OCI-LY7 (cell line): ENCODE measurements around the gene ALK.

ENCODE experiments used
- EZH2phosphoT487 ChIP-seq: fragments of 200-600 bp; sonication (generic); IDR thresholded peaks from 2 replicates; pipeline ENCODE4 v1.6.1; 2018; ENCODE audit warnings: low read depth, borderline replicate concordance, mild to moderate bottlenecking, mixed run types, antibody characterized with exemption, low read length, moderate library complexity, mixed read lengths
- TF ChIP-seq, protein P1 (sequence below): fragments of 200-600 bp; sonication (generic); conservative IDR thresholded peaks from 2 replicates; pipeline ENCODE4 v1.5.1; 2014; ENCODE audit warnings: mild to moderate bottlenecking, antibody characterized with exemption, low read length, moderate library complexity, mixed read lengths

DNA sequence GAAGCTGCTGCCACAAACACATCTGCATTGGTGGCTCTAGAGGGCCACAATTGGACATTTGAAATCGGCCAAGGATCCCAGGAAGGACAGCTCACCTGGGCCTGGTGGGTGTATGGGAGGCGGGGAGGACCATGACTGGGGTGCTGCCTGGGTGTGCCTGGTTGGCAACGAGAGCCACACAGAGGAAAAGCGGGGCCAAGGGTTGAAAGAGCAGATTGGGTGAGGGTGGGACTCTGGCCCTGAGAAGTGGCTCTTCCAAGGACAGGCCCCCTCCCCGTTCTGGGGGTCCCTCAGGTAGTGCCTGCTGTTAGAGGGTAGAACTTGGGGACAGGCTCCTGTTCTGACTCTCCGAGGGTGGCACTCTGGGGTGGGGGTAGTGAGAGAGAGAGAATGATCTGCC lies 703.3 kb downstream of the ALK start:
- TF ChIP-seq, protein P1, sequence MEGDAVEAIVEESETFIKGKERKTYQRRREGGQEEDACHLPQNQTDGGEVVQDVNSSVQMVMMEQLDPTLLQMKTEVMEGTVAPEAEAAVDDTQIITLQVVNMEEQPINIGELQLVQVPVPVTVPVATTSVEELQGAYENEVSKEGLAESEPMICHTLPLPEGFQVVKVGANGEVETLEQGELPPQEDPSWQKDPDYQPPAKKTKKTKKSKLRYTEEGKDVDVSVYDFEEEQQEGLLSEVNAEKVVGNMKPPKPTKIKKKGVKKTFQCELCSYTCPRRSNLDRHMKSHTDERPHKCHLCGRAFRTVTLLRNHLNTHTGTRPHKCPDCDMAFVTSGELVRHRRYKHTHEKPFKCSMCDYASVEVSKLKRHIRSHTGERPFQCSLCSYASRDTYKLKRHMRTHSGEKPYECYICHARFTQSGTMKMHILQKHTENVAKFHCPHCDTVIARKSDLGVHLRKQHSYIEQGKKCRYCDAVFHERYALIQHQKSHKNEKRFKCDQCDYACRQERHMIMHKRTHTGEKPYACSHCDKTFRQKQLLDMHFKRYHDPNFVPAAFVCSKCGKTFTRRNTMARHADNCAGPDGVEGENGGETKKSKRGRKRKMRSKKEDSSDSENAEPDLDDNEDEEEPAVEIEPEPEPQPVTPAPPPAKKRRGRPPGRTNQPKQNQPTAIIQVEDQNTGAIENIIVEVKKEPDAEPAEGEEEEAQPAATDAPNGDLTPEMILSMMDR, result no peak
- TF ChIP-seq EZH2phosphoT487, result no peak
